Neural cell (in vitro differentiated cells): ENCODE measurements around the gene JAGN1. TPM values are rescaled to one million over a fixed set of nuclear protein-coding genes. Genes with fewer than 3 reads are reported as not detected.

ENCODE experiments used
- H2AFZ ChIP-seq: fragments of 200-600, 300-800 bp; sonication (generic), shearing (Covaris generic); 2 replicates; pipeline ENCODE4 v1.6.0; 2014; ENCODE audit warnings: low read depth, mild to moderate bottlenecking, antibody characterized with exemption, low read length, moderate library complexity
- H3F3A ChIP-seq: fragments of 200-600 bp; shearing (Covaris generic); 2 replicates; pipeline ENCODE4 v1.6.1; 2016; ENCODE audit warnings: mild to moderate bottlenecking, moderate library complexity, mixed read lengths, antibody characterized with exemption, low read length; ENCODE audit not compliant: insufficient read depth, poor library complexity, severe bottlenecking
- H3K27ac ChIP-seq: fragments of 200-600, 300-800 bp; sonication (generic), shearing (Covaris generic); 2 replicates; pipeline ENCODE4 v1.5.1; 2014; ENCODE audit warnings: mild to moderate bottlenecking, low read length, moderate library complexity
- H3K27me3 ChIP-seq: fragments of 300-800, 200-600 bp; sonication (generic), shearing (Covaris generic); 2 replicates; pipeline ENCODE4 v1.6.0; 2014; ENCODE audit warnings: mild to moderate bottlenecking, low read depth, low read length, moderate library complexity; ENCODE audit not compliant: insufficient read depth
- H3K36me3 ChIP-seq: fragments of 300-800, 200-600 bp; sonication (generic), shearing (Covaris generic); 2 replicates; pipeline ENCODE4 v1.5.1; 2014; ENCODE audit warnings: mild to moderate bottlenecking, antibody characterized with exemption, low read length, moderate library complexity; ENCODE audit not compliant: insufficient read depth
- H3K4me2 ChIP-seq: fragments of 300-800, 200-600 bp; sonication (generic), shearing (Covaris generic); 2 replicates; pipeline ENCODE4 v1.6.0; 2014; ENCODE audit warnings: mild to moderate bottlenecking, low read length
- H3K4me3 ChIP-seq: fragments of 300-800, 200-600 bp; sonication (generic), shearing (Covaris generic); 2 replicates; pipeline ENCODE4 v1.5.1; 2014; ENCODE audit warnings: mild to moderate bottlenecking, low read length, moderate library complexity
- H3K79me2 ChIP-seq: fragments of 200-600 bp; shearing (Covaris generic); replicated peaks from 2 replicates; pipeline ENCODE4 v1.6.0; 2014; ENCODE audit warnings: mild to moderate bottlenecking, low read length, moderate library complexity; ENCODE audit not compliant: insufficient read depth
- H3K9ac ChIP-seq: fragments of 300-800, 200-600 bp; sonication (generic), shearing (Covaris generic); 2 replicates; pipeline ENCODE4 v1.6.1; 2016; ENCODE audit warnings: mild to moderate bottlenecking, low read length, mixed read lengths
- H3K9me2 ChIP-seq: fragments of 200-600 bp; shearing (Covaris generic); 2 replicates; pipeline ENCODE4 v1.6.1; 2016; ENCODE audit warnings: mild to moderate bottlenecking, low read length, mixed read lengths; ENCODE audit not compliant: insufficient read depth
- H3K9me3 ChIP-seq: fragments of 200-600, 300-800 bp; sonication (generic), shearing (Covaris generic); 2 replicates; pipeline ENCODE4 v1.6.1; 2016; ENCODE audit warnings: mild to moderate bottlenecking, mixed run types, low read length, moderate library complexity, mixed read lengths
- H4K20me1 ChIP-seq: fragments of 200-600 bp; shearing (Covaris generic); 2 replicates; pipeline ENCODE4 v1.6.1; 2016; ENCODE audit warnings: mild to moderate bottlenecking, mixed run types; ENCODE audit not compliant: insufficient read depth
- EP300 ChIP-seq: fragments of 450-650 bp; conservative IDR thresholded peaks from 2 replicates; pipeline ENCODE4 v1.6.1; 2014; ENCODE audit warnings: antibody characterized with exemption, mild to moderate bottlenecking, moderate library complexity; ENCODE audit not compliant: poor library complexity, severe bottlenecking
- EZH2 ChIP-seq: fragments of 200-600, 300-800 bp; shearing (Covaris generic), sonication (generic); IDR thresholded peaks from 2 replicates; pipeline ENCODE4 v1.6.1; 2014; ENCODE audit warnings: antibody characterized with exemption, low read length, borderline replicate concordance, mild to moderate bottlenecking; ENCODE audit not compliant: insufficient read depth, poor library complexity, severe bottlenecking
- MXI1 ChIP-seq: fragments of 450-650 bp; conservative IDR thresholded peaks from 2 replicates; pipeline ENCODE4 v1.6.1; 2014; ENCODE audit warnings: antibody characterized with exemption, mild to moderate bottlenecking; ENCODE audit not compliant: poor library complexity, severe bottlenecking
- POLR2AphosphoS5 ChIP-seq: IDR thresholded peaks from 2 replicates; pipeline ENCODE4 v1.6.1; 2012
- RAD21 ChIP-seq: fragments of 450-650 bp; conservative IDR thresholded peaks from 2 replicates; pipeline ENCODE4 v1.6.1; 2014; ENCODE audit warnings: antibody characterized with exemption, mild to moderate bottlenecking, moderate library complexity
- REST ChIP-seq: IDR thresholded peaks from 2 replicates; pipeline ENCODE4 v1.6.1; 2012; ENCODE audit warnings: borderline replicate concordance
- SMC3 ChIP-seq: fragments of 450-650 bp; conservative IDR thresholded peaks from 2 replicates; pipeline ENCODE4 v1.6.1; 2014; ENCODE audit warnings: antibody characterized with exemption, mild to moderate bottlenecking, moderate library complexity; ENCODE audit not compliant: poor library complexity
- TAF1 ChIP-seq: IDR thresholded peaks from 2 replicates; pipeline ENCODE4 v1.6.1; 2012; ENCODE audit warnings: low read depth
- polyA plus RNA-seq: library from polyadenylated mRNA; depleted of rRNA; stranded (reverse); fragments of >200 nt; gene quantifications from 2 replicates; pipeline ENCODE4 v1.2.3, GENCODE V29; 2014
- TF ChIP-seq, protein P1 (sequence below): fragments of 450-650 bp; IDR thresholded peaks from 2 replicates; pipeline ENCODE4 v1.5.1; 2014; ENCODE audit warnings: antibody characterized with exemption, mild to moderate bottlenecking, moderate library complexity; ENCODE audit not compliant: poor library complexity, severe bottlenecking

Gene JAGN1
- polyA plus RNA-seq, 1 donor from 2014 or later, result 26.5 TPM

- TF ChIP-seq POLR2AphosphoS5 (no peak), SMC3 (no peak), RAD21 (no peak)
- H3K4me3 ChIP-seq, result no peak overlapping the region
- no peaks in the 10 kb centered on the region for H4K20me1 ChIP-seq
- no peak overlapping the region for H3K9ac ChIP-seq
- H3K27ac ChIP-seq, result no peak overlapping the region
- H3K27me3 ChIP-seq, result no peaks in the 10 kb centered on the region
- no peak overlapping the region for H2AFZ ChIP-seq
- H3K9me3 ChIP-seq, result no peaks in the 10 kb centered on the region
- no peaks in the 10 kb centered on the region for H3K36me3 ChIP-seq
- no peaks in the 10 kb centered on the region for H3K9me2 ChIP-seq
- no peaks in the 10 kb centered on the region for H3F3A ChIP-seq
- H3K79me2 ChIP-seq, result no peaks in the 10 kb centered on the region
- H3K4me2 ChIP-seq, result no peak overlapping the region
Observed at GRCh38 chr3:9881441-9881840, 9.0 kb upstream of the JAGN1 start.

- Histone ChIP-seq H3K27me3 (no peaks in the 10 kb centered on the region), H2AFZ (no peak overlapping the region), H3K9ac (no peak overlapping the region), H3K9me3 (no peaks in the 10 kb centered on the region), H4K20me1 (no peaks in the 10 kb centered on the region), H3K36me3 (no peaks in the 10 kb centered on the region), H3K4me2 (no peak overlapping the region), H3K4me3 (no peak overlapping the region), H3F3A (no peaks in the 10 kb centered on the region), H3K79me2 (no peaks in the 10 kb centered on the region), H3K27ac (no peak overlapping the region), H3K9me2 (no peaks in the 10 kb centered on the region)
- TF ChIP-seq, protein P1, sequence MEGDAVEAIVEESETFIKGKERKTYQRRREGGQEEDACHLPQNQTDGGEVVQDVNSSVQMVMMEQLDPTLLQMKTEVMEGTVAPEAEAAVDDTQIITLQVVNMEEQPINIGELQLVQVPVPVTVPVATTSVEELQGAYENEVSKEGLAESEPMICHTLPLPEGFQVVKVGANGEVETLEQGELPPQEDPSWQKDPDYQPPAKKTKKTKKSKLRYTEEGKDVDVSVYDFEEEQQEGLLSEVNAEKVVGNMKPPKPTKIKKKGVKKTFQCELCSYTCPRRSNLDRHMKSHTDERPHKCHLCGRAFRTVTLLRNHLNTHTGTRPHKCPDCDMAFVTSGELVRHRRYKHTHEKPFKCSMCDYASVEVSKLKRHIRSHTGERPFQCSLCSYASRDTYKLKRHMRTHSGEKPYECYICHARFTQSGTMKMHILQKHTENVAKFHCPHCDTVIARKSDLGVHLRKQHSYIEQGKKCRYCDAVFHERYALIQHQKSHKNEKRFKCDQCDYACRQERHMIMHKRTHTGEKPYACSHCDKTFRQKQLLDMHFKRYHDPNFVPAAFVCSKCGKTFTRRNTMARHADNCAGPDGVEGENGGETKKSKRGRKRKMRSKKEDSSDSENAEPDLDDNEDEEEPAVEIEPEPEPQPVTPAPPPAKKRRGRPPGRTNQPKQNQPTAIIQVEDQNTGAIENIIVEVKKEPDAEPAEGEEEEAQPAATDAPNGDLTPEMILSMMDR, result no peak
- no peak for TF ChIP-seq POLR2AphosphoS5
- no peak for TF ChIP-seq SMC3
- no peak for TF ChIP-seq TAF1
- TF ChIP-seq EZH2, result no peak
- TF ChIP-seq MXI1, result no peak
- TF ChIP-seq REST, result no peak
- no peak for TF ChIP-seq EP300
- no peak for TF ChIP-seq RAD21
Observed at GRCh38 chr3:9883706-9884554, 6.5 kb upstream of the JAGN1 start.
